Transverse colon (tissue), 4 donors: ENCODE results near the gene TMEM53. TPM values are rescaled to one million over a fixed set of nuclear protein-coding genes. Genes with fewer than 3 reads are reported as not detected.

ENCODE experiments used
- DNase-seq: peaks from one replicate; pipeline ENCODE4 v3.0.0-alpha.2; 2019
- H3K27ac ChIP-seq, 4 donors: fragments of 200-600 bp; sonication (generic); 2 replicates each; pipeline ENCODE4 v1.5.1; 2016 to 2018; ENCODE audit warnings: inconsistent platforms in 4 of 4
- H3K27me3 ChIP-seq: fragments of 200-600 bp; sonication (generic); 2 replicates; pipeline ENCODE4 v1.5.1; 2017; ENCODE audit warnings: inconsistent platforms
- H3K36me3 ChIP-seq, 4 donors: fragments of 200-600 bp; sonication (generic); 2 replicates each; pipeline ENCODE4 v1.5.1; 2017 to 2019; ENCODE audit warnings: inconsistent platforms in 4 of 4
- H3K4me1 ChIP-seq, 4 donors: fragments of 200-600 bp; sonication (generic); 2 replicates each; pipeline ENCODE4 v1.5.1; 2017 to 2020; ENCODE audit warnings: inconsistent platforms in 4 of 4
- H3K4me3 ChIP-seq, 4 donors: fragments of 200-600 bp; sonication (generic); 1 replicate in 1 of 4; 2 replicates in 3 of 4; pipeline versions ENCODE4 v1.5.1 to v1.6.1; 2017 to 2019; ENCODE audit warnings: inconsistent platforms in 4 of 4
- H3K9me3 ChIP-seq, 2 donors: fragments of 200-600 bp; sonication (generic); 2 replicates each; pipeline ENCODE4 v1.5.1; 2017 to 2019; ENCODE audit warnings: inconsistent platforms in 2 of 2
- EP300 ChIP-seq: sonication (generic); formaldehyde crosslinking; IDR thresholded peaks from one replicate; pipeline ENCODE4 v1.6.1; 2017; ENCODE audit warnings: antibody characterized with exemption, low read depth
- POLR2A ChIP-seq: fragments of 450-650 bp; IDR thresholded peaks from one replicate; pipeline ENCODE4 v1.6.1; 2016; ENCODE audit warnings: antibody characterized with exemption, mild to moderate bottlenecking, moderate library complexity
- POLR2AphosphoS5 ChIP-seq, 3 donors: sonication (generic); formaldehyde crosslinking; IDR thresholded peaks; one replicate each; pipeline ENCODE4 v1.6.1; 2016; ENCODE audit warnings: antibody characterized with exemption in 3 of 3
- WGBS, 2 donors: methylation state at CpG; one replicate each; pipeline ENCODE4 v1.1.5; 2018; ENCODE audit warnings: low coverage in 1 of 2; 5-methylcytosine and 5-hydroxymethylcytosine counted together
- in situ Hi-C, 4 donors: fragments of 200-750 bp; cut with MboI; loops; one replicate each; pipeline versions ENCODE4 v1.15.0 to v1.15.1; 2017; ENCODE audit warnings: low sequenced_read_pairs in 3 of 4, low pct_ligation_motif_present in 1 of 4, low pct_unique_long_range_greater_than_20kb in 1 of 4
- intact Hi-C: fragments of 100-400 bp; cut with DNase I; formaldehyde crosslinking; loops from one replicate; pipeline ENCODE4 v1.15.1; 2023; ENCODE audit warnings: low total_unique reads
- total RNA-seq, 4 donors: library from RNA; depleted of rRNA; stranded (reverse); fragments of >200 nt; gene quantifications; one replicate each; pipeline ENCODE4 v1.1.0, GENCODE V29; 2016
- TF ChIP-seq, protein P1 (sequence below), 5 experiments: fragments of 200-600 bp in 3 of 5; fragments of 450-650 bp in 2 of 5; sonication (generic) in 3 of 5; IDR thresholded peaks; 1 replicate in 2 of 5; 2 replicates in 3 of 5; pipeline ENCODE4 v1.5.1; 2016 to 2017; ENCODE audit warnings: antibody characterized with exemption in 5 of 5, inconsistent platforms in 3 of 5, mild to moderate bottlenecking in 2 of 5, moderate library complexity in 1 of 5

TMEM53 gene
- total RNA-seq, 4 donors from 2014 or later = 14.2 to 40.8 (median 22.9) TPM

DNA sequence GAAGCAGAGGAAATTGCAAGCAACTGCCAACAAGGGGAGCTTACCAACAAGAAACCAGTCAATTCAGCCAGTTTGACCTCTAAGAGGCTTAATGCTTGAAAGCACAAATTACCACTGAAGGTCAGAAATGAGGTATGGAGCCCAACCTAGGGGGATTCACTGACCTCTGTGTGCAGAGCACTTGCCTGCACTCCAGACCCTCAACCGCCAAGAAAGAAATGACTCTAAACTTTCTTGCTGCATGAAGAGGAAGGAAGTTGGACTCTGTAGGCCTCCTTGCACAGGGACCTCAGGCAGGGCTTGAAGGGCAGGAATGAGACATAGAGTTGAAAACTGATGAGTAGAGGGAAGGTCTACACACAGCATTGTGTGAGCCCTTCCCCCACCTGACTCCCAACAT lies 10.2 kb upstream of the TMEM53 start:
- in situ Hi-C loops = no loop called here
- Histone ChIP-seq H3K4me3 (no peak overlapping the region), H3K36me3 (no peaks in the 10 kb centered on the region), H3K9me3 (no peaks in the 10 kb centered on the region), H3K27me3 (no peaks in the 10 kb centered on the region), H3K27ac (no peak overlapping the region), H3K4me1 (no peaks in the 10 kb centered on the region)
- DNase-seq = no peak
- 71% methylated on average over 1 of the region's 1 CpG; no CpG with 5 or more reads in 1 of the 2 donors for WGBS, 2 donors
- intact Hi-C loops = no loop called here
- TF ChIP-seq, protein P1, sequence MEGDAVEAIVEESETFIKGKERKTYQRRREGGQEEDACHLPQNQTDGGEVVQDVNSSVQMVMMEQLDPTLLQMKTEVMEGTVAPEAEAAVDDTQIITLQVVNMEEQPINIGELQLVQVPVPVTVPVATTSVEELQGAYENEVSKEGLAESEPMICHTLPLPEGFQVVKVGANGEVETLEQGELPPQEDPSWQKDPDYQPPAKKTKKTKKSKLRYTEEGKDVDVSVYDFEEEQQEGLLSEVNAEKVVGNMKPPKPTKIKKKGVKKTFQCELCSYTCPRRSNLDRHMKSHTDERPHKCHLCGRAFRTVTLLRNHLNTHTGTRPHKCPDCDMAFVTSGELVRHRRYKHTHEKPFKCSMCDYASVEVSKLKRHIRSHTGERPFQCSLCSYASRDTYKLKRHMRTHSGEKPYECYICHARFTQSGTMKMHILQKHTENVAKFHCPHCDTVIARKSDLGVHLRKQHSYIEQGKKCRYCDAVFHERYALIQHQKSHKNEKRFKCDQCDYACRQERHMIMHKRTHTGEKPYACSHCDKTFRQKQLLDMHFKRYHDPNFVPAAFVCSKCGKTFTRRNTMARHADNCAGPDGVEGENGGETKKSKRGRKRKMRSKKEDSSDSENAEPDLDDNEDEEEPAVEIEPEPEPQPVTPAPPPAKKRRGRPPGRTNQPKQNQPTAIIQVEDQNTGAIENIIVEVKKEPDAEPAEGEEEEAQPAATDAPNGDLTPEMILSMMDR (IDR thresholded peaks at IDR 0.05) = no peak
- TF ChIP-seq POLR2AphosphoS5 (IDR thresholded peaks at IDR 0.05) (no peak), POLR2A (no peak), EP300 (no peak)

DNA sequence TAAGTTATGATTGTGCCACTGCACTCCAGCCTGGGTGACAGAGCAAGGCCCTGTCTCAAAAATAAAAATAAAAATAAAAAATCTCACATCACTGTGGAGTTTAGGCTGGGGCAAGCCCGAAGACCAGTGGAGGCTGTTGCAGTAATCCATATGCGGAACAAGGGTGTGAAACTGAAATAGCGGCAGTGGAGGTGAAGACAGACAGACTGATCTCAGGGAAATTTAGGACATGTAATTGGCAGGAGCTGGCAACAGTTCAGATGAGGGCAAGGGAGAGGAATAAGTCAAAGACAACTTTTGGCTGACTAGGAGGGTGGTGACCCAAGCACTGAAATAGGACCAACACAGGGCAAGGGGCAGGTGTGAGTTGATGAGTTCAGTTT lies 8.6 kb upstream of the TMEM53 start:
- DNase-seq = no peak
- no peaks in the 10 kb centered on the region for H3K4me1 ChIP-seq
- TF ChIP-seq POLR2A = no peak
- TF ChIP-seq POLR2AphosphoS5 (IDR thresholded peaks at IDR 0.05) = no peak
- TF ChIP-seq, protein P1 (IDR thresholded peaks at IDR 0.05) = no peak
- H3K36me3 ChIP-seq = no peaks in the 10 kb centered on the region
- intact Hi-C loops = no loop called here
- H3K27ac ChIP-seq = no peak overlapping the region
- 90 to 93% methylated on average over 3 of the region's 3 CpGs for WGBS, 2 donors
- in situ Hi-C loops = no loop called here
- H3K4me3 ChIP-seq = no peak overlapping the region
- H3K9me3 ChIP-seq = no peaks in the 10 kb centered on the region
- H3K27me3 ChIP-seq = no peaks in the 10 kb centered on the region

DNA sequence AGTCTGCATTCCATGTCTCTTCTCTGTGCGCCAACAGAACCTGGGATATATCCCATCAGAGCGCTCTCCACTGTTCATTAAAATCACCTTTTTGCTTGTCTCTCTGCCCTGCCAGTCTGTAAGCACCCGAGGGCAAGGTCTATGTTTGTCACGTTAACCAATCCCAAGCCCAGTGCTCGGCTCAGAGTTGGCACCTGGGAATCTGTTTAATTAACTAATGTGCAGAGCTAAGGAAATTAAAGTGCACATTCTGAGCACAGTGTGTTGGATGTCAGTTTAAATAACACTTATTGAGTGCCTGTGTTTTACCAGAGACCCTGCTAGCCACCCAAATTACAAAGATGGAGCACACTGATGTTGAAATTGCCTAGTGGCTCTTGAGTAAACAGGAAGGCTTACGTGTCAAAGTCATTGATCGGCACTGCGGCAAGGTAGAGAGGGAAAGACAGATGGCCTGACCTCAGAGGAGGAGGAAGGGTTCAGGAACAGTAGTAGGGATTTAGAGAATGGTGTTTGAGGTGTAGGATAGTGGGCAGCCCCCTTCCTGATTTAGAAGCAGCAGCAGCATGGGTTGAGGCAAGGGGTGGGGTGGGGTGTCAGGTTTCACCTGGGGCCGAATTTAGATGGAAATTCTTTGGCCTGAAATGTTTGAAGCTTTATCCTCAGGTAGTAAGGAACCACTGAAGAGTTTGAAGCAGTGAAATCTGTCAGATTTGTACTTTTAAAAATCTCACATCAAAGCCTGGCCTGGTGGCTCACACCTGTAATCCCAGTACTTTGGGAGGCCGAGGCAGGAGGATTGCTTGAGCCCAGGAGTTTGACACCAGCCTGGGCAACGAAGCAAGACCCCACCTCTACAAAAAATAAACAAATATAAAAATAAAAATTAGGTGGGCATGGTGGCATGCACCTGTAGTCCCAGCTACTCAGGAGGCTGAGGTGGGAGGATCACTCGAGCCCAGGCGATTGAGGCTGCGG lies 7.9 kb upstream of the TMEM53 start:
- H3K27ac ChIP-seq = no peak overlapping the region
- peaks cover 0 to 3% (median 0%) of the 10 kb centered on the region in 4 donors for H3K4me1 ChIP-seq
- in situ Hi-C loops = no loop called here
- 60 to 84% methylated on average over 8 to 14 of the region's 14 CpGs for WGBS, 2 donors
- TF ChIP-seq, protein P1 (IDR thresholded peaks at IDR 0.05) = no peak
- TF ChIP-seq EP300 (no peak), POLR2A (no peak), POLR2AphosphoS5 (IDR thresholded peaks at IDR 0.05) (no peak)
- no peaks in the 10 kb centered on the region for H3K9me3 ChIP-seq
- intact Hi-C loops = no loop called here
- H3K27me3 ChIP-seq = no peaks in the 10 kb centered on the region
- DNase-seq = no peak
- no peaks in the 10 kb centered on the region for H3K36me3 ChIP-seq
- no peak overlapping the region for H3K4me3 ChIP-seq

DNA sequence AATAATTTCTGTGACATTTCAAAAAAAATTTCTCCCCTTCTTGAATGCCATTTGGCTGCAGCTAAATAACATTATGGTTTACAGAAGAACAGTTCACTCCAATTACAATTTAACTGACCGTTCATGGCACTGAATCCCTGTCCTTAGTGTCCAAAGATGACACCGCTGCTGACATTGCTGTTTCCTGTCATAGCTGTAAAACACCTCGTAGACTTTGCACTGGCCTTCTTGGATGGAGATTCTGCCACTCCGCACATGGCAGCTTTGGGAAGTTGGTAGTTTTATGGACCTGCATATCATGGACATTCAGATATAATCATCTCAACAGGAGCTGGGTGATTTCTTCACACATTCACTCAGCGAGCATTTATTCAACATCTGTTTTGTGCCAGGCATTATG lies 5.2 kb upstream of the TMEM53 start:
- WGBS, 2 donors = 88 to 90% methylated on average over 4 to 5 of the region's 5 CpGs
- no peak overlapping the region for H3K4me3 ChIP-seq
- no peak overlapping the region for H3K27ac ChIP-seq
- no peaks in the 10 kb centered on the region for H3K9me3 ChIP-seq
- H3K4me1 ChIP-seq = peaks cover 11 to 29% (median 17%) of the 10 kb centered on the region in 4 donors
- no peak for DNase-seq
- TF ChIP-seq, protein P1 (IDR thresholded peaks at IDR 0.05) = no peak
- TF ChIP-seq POLR2A (no peak), EP300 (no peak), POLR2AphosphoS5 (IDR thresholded peaks at IDR 0.05) (no peak)
- in situ Hi-C loops (no loop called here), intact Hi-C loops (no loop called here)
- H3K27me3 ChIP-seq = no peaks in the 10 kb centered on the region
- H3K36me3 ChIP-seq = no peaks in the 10 kb centered on the region
